A549 treated with AZD9567 at 1 μM for 4 hours (cell line): ENCODE data around the gene RPL35. TPM values are rescaled to one million over a fixed set of nuclear protein-coding genes. Genes with fewer than 3 reads are reported as not detected.

Experiments used
- total RNA-seq: library from RNA; stranded (reverse); fragments of 200-300 nt; extraction: Qiagen RNA extraction; gene quantifications from 5 replicates; pipeline ENCODE4 v1.2.3, GENCODE V29; 2022; ENCODE audit not compliant: insufficient read depth

RPL35 gene
- 2,821 to 3,072 TPM (median 2,972 TPM) in 5 replicates for total RNA-seq

DNA sequence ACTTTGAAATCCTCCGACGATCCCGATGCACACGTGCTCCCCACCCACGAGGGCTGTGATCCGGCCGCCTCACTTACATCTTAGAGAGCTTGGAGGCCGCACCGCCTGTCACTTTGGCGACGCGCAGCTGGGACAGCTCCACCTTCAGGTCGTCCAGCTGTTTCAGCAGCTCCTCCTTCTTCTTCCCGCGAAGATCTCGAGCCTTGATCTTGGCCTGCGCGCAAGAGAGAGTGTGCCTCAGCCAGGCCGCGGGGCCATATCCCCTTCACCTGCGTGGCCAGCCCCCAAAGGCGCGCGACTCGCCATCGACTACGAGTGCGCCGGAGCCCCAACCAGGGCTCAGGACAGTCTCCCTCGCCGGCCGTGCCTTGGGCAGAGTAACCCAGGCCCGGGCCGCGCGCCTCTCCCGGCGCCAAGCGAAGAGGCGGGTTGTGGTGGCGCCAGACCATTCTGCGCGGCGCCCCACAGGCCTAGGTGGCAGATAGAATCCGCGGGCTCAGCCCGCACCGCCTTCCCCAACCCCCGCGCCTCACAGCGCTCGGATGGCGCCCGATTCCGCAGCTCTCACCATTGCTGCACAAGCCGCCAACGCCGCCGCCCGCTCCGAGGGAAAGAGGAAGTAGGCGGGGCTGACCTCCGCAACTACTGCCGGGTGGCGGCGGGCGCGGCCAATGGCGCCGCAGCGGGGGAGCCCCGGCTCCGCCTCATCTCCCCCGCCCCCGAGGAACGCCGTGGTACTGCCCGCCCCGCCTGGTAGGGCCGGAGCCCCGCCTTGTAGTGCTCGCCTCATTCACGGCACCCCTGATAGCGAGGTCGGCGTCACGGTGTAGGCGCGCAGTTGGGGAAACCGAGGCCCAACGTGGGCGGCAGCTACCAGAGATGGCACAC, at the start of gene RPL35, which contains the start of gene ARPC5L:
RPL35 (minus strand) TSS at position 616 of the 888 bp plus-strand sequence; CDS start at position 571, 45 bp downstream.
ARPC5L (plus strand) TSS at position 789 of the 888 bp plus-strand sequence. CDS start 7,161 bp downstream, outside the sequence.

DNA sequence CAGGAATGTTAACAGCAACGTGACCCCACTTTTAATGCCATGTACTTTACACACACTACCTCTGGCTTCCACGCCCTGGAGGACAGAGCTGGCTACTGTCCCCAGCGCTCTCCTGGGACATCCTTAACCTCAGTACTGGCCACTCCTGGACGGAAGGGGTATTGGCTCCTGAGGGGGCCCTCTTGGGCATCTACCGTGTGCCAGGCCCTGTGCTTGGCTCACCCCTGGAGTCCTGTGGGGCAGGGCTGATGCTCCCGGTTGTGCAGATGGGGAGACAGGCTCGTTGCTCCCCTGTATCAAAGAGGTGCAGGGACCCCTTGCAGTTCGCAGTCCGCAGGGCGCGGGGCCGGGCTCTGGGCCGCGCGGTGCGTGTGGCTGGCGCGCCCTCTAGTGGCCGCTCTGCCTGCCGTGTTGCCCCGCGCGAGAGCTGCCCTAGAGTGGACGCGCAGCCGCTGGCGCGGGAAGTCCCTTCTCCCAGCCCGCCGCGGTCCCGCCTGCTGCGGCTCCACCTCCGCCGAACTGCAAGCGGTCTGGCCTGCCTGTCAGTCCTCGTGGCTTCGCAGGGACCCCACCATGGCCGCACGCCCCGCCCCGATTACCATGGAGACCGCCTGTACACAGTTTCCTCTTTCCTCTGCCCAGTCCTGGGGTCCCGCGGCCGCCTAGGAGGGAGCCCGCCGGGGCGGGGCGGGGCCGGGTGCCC, 8.8 kb downstream of the RPL35 start, which contains the start of gene WDR38:
WDR38 (plus strand) TSS at position 632 of the 703 bp plus-strand sequence. CDS start 72 bp downstream, outside the sequence.

Other genes with a start within 250 kb of the RPL35 start
- gene NR6A1, start 90.6 kb downstream of the RPL35 start, total RNA-seq = 1.2 to 2.4 TPM (median 1.9 TPM) in 5 replicates
- gene OLFML2A, start 84.8 kb downstream of the RPL35 start, total RNA-seq = 17.5 to 24.3 TPM (median 21.9 TPM) in 5 replicates
- 0.06 to 0.15 TPM (median 0.08 TPM) in 4 of 5 replicates, not detected in the other for gene WDR38, start 8.5 kb downstream of the RPL35 start, total RNA-seq
- 62.1 to 79.9 TPM (median 71.9 TPM) in 5 replicates for gene ARPC5L, start 173 bp upstream of the RPL35 start, total RNA-seq
- 10.5 to 14.6 TPM (median 10.7 TPM) in 5 replicates for gene GOLGA1, start 79.1 kb upstream of the RPL35 start, total RNA-seq